Mesodermal cell (in vitro differentiated cells): Measurements from ENCODE around the gene PRDM10.
"Not testable (repeated sequence)": the region's sequence is repeated elsewhere in the genome, so short reads cannot be mapped to it uniquely, and the experiment has no call there.

Source experiments
- H3K27ac ChIP-seq: 2 replicates; pipeline ENCODE4 v1.7.0; 2013; ENCODE audit warnings: mild to moderate bottlenecking, low read depth, low read length, moderate library complexity; ENCODE audit not compliant: severe bottlenecking
- H3K36me3 ChIP-seq: 2 replicates; pipeline ENCODE4 v1.7.1; 2013; ENCODE audit warnings: mild to moderate bottlenecking, low read length, moderate library complexity; ENCODE audit not compliant: control insufficient read depth, insufficient read depth
- H3K4me1 ChIP-seq: one replicate; pipeline ENCODE4 v1.7.1; 2013; ENCODE audit warnings: mild to moderate bottlenecking, low read length; ENCODE audit not compliant: insufficient read depth, control insufficient read depth, poor library complexity, severe bottlenecking
- H3K4me3 ChIP-seq: 2 replicates; pipeline ENCODE4 v1.7.0; 2013; ENCODE audit warnings: low read length, control low read depth, mild to moderate bottlenecking; ENCODE audit not compliant: insufficient read depth, poor library complexity, severe bottlenecking; ENCODE audit errors: extremely low read depth
- H3K9me3 ChIP-seq: 2 replicates; pipeline ENCODE4 v1.7.1; 2013; ENCODE audit warnings: mild to moderate bottlenecking, low read length, moderate library complexity; ENCODE audit not compliant: control insufficient read depth
- WGBS, 2 experiments: methylation state at CpG; one replicate each; pipeline ENCODE4 v1.1.5; 2013; ENCODE audit warnings: missing lambda C conversion rate in 2 of 2; ENCODE audit not compliant: insufficient coverage in 2 of 2; 5-methylcytosine and 5-hydroxymethylcytosine counted together

Gene PRDM10

DNA sequence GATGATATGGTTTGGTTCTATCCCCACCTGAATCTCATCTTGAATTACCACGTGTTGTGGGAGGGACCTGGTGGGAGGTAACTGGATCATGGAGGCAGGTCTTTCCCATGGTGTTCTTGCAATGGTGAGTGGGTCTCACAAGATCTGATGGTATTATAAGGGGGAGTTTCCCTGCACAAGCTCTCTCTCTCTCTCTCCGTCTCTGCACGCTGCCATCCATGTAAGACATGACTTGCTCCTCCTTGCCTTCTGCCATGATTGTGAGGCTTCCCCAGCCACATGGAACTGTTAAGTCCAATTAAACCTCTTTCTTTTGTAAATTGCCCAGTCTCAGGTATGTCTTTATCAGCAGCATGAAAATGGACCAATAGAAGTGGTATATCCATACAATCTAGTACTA, 13.2 kb upstream of the PRDM10 start:
- not testable (repeated sequence) for H3K4me3 ChIP-seq, H3K27ac ChIP-seq, H3K4me1 ChIP-seq, H3K9me3 ChIP-seq, H3K36me3 ChIP-seq
- 93% methylated on average over 3 of the region's 3 CpGs; no CpG with 5 or more reads in 1 of the 2 experiments for WGBS, 2 experiments

DNA sequence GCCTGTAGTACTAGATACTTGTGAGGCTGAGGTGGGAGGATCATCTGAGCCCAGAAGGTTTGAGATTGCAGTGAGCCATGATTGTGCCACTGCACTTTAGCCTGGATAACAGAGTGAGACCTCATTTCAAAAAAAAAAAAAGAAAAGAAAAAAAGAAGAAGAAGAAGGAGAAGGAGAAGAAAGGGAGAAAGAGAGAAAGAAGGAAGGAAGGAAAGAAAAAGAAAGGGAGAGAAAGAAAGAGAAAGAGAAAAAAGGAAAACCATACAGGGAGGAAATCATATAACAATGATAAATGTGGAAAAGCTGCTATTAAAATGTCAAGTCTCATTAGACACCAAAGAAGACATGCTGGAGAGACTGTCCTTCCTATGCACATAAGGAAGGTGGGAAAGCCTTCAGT, 5.7 kb upstream of the PRDM10 start:
- no peaks in the 10 kb centered on the region for H3K4me1 ChIP-seq
- no peak overlapping the region for H3K27ac ChIP-seq
- H3K36me3 ChIP-seq = no peaks in the 10 kb centered on the region
- H3K4me3 ChIP-seq = no peak overlapping the region
- H3K9me3 ChIP-seq = peaks cover 7% of the 10 kb centered on the region

DNA sequence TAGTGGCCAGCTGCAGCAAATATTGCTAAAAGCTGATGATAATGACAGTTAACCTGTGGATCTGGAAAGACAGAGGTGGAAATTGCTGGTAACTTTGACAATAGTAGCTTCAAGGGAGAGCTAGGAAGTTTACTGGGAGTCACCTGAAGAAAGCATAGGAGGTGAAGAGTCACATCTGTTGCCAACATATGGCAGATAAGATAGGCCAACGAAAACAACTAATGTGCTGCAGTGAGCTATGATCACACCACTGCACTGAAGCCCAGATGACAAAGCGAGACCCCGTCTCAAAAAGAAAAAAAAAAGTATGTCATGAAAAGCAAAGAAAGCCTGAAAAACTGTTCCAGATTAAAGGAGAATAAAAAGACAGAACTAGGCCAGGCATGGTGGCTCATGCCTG, 4.3 kb upstream of the PRDM10 start:
- 93 to 100% methylated on average over 2 to 3 of the region's 3 CpGs for WGBS, 2 experiments
- Histone ChIP-seq H3K4me3 (no peak overlapping the region), H3K4me1 (no peaks in the 10 kb centered on the region), H3K9me3 (peaks cover 7% of the 10 kb centered on the region), H3K36me3 (no peaks in the 10 kb centered on the region), H3K27ac (no peak overlapping the region)

DNA sequence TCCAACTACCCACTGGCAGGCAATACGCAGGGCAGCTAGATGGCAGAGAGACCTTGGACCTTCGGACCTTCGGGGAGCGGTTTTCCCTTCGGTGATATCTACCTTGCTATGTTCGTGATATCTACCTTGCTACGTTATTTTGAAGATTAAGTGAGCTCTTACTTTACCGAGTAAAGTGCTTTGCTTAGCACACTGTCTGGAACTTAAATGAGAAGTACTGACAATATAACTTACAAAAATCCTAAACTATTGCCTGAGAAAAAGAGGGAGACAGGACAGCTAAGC, 1.0 kb upstream of the PRDM10 start:
- peak overlapping the region; percentile 100 for H3K27ac ChIP-seq
- H3K4me1 ChIP-seq = no peaks in the 10 kb centered on the region
- 0% methylated on average over 1 to 3 of the region's 8 CpGs for WGBS, 2 experiments
- H3K9me3 ChIP-seq = peaks cover 7% of the 10 kb centered on the region
- H3K4me3 ChIP-seq = peak overlapping the region; percentile 58
- H3K36me3 ChIP-seq = no peaks in the 10 kb centered on the region

DNA sequence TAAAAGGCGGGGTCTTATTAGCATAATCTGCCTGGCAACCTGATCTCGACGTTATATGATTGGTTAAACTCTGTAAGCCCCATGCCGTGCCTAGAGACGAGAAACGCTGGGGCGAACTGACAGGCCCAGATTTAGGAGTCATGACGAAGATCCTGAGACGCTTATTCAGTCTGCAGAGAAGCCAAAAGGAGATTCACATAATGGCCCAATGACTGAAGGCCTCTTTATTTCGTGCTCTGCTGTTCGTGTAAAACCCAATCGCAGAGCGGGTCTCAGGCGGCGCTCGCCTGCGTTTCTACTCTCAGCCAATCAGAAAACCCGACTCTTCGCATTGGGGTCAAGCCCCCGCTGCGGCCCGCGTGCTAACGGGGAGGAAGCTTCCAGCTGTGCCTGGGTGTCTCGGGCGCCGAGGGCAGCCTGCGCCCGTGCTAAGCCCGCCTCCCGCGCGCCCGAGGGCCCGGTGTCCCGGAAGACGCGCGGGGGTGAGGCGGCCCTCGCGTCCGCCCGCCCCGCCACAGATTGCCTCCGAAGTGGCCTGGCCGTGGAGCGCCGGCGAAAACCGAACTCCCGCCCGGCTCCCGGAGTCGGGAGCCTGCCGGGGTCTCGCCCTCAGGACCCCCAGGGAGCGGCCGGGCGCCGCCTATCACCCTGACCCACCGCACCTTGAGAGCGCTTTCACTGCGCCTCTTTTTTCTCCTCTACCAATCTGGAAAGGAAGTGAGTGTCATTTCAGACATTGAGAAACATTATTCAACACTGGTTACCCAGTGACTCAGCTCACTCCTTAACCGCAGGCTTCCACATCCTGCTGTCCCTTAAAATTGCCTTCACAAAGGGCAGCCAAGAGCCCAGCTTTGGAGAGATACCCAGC, 446 bp upstream of the PRDM10 start:
- WGBS, 2 experiments = 0% methylated on average over 58 to 62 of the region's 65 CpGs

DNA sequence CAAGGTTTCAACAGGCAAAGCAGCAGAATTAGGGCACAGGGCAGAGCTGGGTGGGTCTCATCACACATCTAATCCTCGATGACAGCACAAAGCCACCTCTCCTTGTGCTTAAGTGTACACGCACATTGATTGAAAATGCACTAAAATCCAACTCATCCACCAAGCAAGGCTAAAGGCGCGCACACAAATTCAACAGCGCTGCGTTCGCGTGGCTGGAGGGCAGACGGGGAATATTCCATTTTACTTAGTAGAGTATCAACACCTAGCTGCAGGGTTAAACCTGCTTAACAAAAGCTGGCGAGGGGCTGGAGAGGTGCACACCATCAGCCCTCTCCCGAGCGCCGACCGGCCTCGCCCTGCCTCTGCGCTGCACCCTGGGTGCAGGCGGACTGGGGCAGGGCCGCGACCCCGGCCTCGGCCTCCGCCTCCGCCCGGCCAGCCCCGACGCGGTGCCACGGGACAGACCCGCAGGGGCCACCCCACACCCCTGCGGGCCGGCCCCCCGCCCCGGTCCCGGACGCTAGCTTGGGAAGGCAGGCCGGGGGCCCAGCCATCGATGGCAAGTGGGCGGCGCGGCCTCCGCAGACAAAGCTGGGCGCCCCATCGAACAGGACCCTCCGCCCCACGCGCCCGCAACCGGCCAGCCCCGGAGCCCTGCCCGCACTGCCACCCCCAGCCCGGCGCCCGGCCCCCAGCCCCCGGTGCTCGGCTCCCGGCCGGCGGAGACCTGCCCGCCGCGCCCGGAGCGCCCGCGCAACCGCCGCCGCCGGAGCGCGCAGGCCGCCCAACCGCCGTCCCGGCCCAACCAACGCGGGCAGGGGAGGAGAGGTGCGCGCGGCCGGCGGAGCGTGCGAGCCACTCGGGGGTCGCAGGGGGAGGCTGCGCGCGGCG, 929 bp downstream of the PRDM10 start:
- H3K27ac ChIP-seq = peak overlapping the region; percentile 100
- 0 to 1% methylated on average over 42 to 83 of the region's 90 CpGs for WGBS, 2 experiments
- no peaks in the 10 kb centered on the region for H3K9me3 ChIP-seq
- H3K4me1 ChIP-seq = no peaks in the 10 kb centered on the region
- peaks cover 6% of the 10 kb centered on the region for H3K36me3 ChIP-seq
- H3K4me3 ChIP-seq = peak overlapping the region; percentile 58

More for the DNA sequence above, 446 bp upstream of the PRDM10 start:
- no peaks in the 10 kb centered on the region for H3K36me3 ChIP-seq
- peaks cover 7% of the 10 kb centered on the region for H3K9me3 ChIP-seq
- H3K27ac ChIP-seq = peak overlapping the region; percentile 100
- H3K4me3 ChIP-seq = peak overlapping the region; percentile 58
- no peaks in the 10 kb centered on the region for H3K4me1 ChIP-seq

DNA sequence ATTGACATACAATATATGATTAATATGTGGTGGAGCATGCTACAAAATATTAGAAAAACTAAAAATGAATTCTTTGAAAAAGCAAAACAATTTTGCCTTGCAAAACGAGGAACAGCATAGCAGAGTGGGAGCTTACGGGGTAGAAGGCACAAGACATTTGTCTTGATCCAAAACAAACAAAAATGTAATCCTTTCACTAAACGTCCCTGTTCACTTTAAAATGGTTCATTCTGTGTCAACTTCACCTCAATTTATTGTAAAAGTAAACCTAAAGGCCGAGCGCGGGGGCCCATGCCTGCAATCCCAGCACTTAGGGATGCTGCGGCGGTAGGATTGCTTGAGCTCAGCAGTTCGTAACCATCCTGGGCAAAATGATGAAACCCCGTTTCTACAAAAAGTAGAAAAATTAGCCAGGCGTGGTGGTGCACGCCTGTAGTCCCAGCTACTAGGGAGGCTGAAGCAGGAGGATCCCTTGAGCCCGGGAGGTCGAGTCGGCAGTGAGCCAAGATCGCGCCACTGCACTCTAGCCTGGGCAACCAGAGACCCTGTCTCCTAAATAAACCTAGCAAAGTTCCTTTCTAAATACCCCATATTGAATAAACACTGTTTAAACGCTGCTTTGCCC, 2.0 kb downstream of the PRDM10 start:
- peak overlapping the region; percentile 58 for H3K4me3 ChIP-seq
- H3K27ac ChIP-seq = no peak overlapping the region
- no peaks in the 10 kb centered on the region for H3K4me1 ChIP-seq
- no peaks in the 10 kb centered on the region for H3K9me3 ChIP-seq
- 93 to 97% methylated on average over 17 of the region's 18 CpGs for WGBS, 2 experiments
- H3K36me3 ChIP-seq = peaks cover 16% of the 10 kb centered on the region

DNA sequence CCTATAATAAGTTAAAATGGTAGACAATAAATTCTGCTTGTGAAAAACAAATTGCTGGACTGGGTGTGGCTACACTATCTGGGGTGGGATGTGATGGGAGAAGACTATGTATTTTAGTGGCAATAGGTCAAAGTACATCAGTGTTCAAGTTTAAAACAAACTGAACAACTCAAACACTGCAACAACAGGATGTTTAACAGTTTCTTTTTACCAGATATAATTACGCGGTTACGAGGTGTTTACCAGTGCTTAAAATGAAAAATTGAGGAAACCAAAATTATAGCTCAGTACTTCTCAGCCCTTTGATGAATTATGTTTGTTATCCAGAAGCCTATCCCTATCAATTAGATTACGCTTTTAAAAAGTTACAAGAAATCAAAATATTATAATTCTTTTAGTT, 3.2 kb downstream of the PRDM10 start:
- WGBS, 2 experiments = 90 to 96% methylated on average over 2 to 3 of the region's 4 CpGs
- H3K27ac ChIP-seq = no peak overlapping the region
- H3K36me3 ChIP-seq = peaks cover 21% of the 10 kb centered on the region
- H3K4me3 ChIP-seq = no peak overlapping the region
- H3K4me1 ChIP-seq = no peaks in the 10 kb centered on the region
- no peaks in the 10 kb centered on the region for H3K9me3 ChIP-seq

DNA sequence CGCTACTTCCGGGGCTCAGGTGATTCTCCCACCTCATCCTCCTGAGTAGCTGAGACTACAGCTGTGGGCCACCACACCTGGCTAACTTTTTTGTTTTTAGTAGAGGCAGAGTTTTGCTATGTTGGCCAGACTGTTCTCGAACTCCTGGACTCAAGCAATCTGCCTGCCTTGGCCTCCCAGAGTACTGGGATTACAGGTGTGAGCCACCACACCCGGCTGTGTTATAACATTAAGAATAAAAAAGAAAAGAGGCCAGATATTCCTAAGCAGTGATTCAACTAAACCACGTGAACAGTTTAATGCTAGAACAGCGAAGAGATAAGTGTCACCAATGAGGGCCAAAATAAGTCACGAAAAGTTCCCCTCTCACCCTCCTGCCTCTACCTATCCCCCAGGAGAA, 3.7 kb downstream of the PRDM10 start:
- Histone ChIP-seq H3K4me1 (no peaks in the 10 kb centered on the region), H3K4me3 (no peak overlapping the region), H3K36me3 (peaks cover 21% of the 10 kb centered on the region), H3K9me3 (no peaks in the 10 kb centered on the region), H3K27ac (no peak overlapping the region)
- WGBS, 2 experiments = 91 to 98% methylated on average over 4 to 6 of the region's 7 CpGs

DNA sequence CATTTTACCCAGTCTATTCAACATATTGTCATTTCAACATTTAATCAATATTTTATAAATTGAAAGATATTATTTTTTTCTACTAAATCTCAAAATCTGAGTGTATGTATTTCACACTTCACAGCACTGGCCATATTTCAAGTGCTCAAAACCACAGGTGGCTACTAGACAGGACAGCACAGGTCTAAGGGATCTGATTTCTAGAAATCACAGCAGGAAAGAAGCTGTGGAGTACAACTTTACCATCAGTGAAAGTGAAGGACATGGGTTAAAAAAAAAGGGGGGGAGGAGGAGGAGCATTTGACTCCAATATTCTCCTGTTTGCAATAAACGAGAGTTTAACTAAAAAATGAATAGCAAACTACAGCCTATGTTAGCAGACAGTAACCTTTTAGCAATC, 4.5 kb downstream of the PRDM10 start:
- H3K4me3 ChIP-seq = no peak overlapping the region
- 100% methylated on average over 1 of the region's 1 CpG; no CpG with 5 or more reads in 1 of the 2 experiments for WGBS, 2 experiments
- H3K27ac ChIP-seq = no peak overlapping the region
- no peaks in the 10 kb centered on the region for H3K4me1 ChIP-seq
- H3K36me3 ChIP-seq = peaks cover 21% of the 10 kb centered on the region
- H3K9me3 ChIP-seq = no peaks in the 10 kb centered on the region
